ENCODE measurements around the gene SBK2.

- TF ChIP-seq, protein P1, sequence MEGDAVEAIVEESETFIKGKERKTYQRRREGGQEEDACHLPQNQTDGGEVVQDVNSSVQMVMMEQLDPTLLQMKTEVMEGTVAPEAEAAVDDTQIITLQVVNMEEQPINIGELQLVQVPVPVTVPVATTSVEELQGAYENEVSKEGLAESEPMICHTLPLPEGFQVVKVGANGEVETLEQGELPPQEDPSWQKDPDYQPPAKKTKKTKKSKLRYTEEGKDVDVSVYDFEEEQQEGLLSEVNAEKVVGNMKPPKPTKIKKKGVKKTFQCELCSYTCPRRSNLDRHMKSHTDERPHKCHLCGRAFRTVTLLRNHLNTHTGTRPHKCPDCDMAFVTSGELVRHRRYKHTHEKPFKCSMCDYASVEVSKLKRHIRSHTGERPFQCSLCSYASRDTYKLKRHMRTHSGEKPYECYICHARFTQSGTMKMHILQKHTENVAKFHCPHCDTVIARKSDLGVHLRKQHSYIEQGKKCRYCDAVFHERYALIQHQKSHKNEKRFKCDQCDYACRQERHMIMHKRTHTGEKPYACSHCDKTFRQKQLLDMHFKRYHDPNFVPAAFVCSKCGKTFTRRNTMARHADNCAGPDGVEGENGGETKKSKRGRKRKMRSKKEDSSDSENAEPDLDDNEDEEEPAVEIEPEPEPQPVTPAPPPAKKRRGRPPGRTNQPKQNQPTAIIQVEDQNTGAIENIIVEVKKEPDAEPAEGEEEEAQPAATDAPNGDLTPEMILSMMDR (IDR thresholded peaks at IDR 0.05 in 4 of 5, conservative IDR thresholded peaks at IDR 0.05 in 1 of 5): no peak
- TF ChIP-seq POLR2A (IDR thresholded peaks at IDR 0.05): no peak
Observed at GRCh38 chr19:55488986-55489710, 47.8 kb downstream of the SBK2 start.

Measured in gastrocnemius medialis (tissue), 4 donors.